HG02970 (cell line): ENCODE measurements around the gene KLF9.

Experiments
- ATAC-seq: cut with Tn5 transposase; IDR thresholded peaks from one replicate; pipeline ENCODE4 v1.9.1; 2021; ENCODE audit warnings: mild to moderate bottlenecking, moderate library complexity, moderate number of reproducible peaks; ENCODE audit not compliant: unreplicated experiment, low FRiP score

KLF9 gene

DNA sequence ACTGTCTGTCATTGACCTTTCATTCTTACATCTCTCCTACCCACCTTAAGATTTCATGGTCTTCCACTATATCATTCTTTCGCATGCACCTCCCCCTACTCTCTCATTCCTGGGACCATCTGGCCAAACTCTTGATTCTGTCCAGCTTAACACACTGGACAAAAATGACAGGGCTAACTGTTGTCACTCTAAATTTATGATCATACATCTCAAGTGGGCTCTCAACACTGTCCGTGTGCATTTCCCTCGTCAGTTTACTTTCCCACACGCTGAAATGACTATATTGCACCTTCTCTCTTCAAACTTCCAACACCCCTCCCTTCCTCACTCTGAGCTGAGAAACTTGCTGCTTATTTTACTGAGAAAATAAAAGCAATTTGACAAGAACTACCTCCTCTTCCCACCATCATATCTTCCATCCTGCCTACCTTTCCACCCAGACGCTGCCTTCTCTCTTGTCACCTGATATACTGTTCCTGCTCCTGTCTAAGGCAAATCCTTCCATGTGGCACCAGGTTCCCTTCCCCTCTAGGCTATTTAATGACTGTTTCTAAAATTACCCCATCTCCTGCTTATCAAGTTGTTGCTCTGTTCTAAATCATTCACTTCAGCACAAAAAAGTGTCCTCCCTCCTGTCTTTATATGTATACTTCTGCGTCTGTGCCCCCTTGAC is 8.1 kb upstream of the KLF9 start:
- no peak for ATAC-seq

DNA sequence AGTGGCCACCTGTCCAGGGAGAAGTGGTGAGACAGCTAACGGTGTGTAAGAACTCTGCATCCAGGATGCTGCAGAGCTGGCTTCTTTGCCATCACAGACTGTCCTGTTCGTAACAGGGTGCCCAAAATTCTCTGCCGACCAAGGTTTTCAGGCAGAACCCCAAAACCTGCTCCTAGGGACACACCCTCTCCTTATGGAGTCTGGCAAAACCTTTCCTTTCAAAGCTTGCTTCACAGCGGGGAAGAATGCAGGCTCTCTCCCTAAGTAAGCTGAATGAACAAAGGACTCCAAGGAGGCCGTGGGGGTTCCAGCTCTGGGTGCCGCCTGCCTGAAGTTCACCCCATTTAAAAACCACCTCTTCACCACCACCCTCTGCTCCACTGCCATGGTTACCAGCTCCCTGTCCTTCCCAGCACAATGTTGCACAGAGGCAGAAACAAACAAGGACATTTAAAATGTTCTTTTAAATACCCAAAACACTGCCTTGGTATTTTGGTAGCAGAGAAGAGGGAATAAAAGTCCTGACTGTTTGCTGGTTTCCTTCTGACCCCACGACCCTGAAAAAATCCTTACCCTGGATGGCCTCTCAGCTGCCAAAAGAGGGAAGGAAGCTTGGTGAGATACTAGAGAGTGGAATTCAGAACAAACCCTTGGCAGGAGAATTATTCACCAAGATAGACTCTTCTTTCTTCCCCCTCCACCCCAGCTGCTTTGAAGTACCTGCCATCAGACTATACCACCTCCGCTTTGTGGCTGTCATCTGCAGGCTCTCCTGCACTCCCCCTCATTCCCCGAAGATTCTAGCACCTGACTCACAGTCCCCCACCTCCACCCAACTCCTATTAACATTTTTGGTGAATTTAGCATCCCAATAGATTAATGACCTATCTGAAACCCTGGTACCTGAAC is 7.1 kb upstream of the KLF9 start:
- no peak for ATAC-seq

- ATAC-seq, result no peak
Measured at GRCh38 chr9:70420441-70421271, 6.2 kb upstream of the KLF9 start.

GRCh38 chr9:70419556-70420440 is 5.3 kb upstream of the KLF9 start:
- ATAC-seq, result peak; percentile 43

DNA sequence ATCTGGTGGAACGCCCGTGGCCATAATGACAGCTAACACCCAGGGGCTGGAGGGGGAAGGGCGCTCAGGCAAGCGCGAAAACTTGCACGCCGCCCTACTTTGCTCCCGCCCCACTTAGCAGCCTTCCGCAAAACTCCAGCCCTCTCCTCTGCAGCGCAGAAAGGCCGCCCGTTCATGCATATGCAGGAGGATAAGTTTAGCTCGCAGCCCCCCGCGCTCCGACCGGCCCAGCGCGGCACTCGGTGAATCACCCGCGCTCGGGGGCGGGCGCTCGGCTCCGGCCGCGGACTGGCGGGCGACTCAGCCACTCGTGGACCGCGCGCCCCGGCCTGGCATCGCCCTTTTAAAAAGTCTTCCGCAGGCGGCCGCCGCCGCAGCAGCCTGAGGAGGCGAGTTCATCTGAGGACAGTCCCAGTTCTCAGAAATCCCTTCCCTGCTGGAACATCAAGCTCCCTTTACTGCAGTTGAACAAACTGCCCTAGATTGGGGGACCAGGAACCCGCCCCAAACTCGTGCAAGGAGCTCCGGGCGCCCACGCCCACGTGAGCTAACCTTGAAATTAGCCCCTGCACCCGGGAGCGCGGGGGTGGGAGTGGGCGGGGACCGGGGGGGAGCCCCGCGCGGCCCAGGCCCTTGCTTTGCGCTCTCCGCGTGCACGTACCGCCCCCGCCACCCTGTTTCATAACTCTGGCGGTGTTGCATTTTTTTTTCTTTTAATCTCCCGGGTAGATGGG is 4.5 kb upstream of the KLF9 start:
- ATAC-seq, result peak; percentile 54

DNA sequence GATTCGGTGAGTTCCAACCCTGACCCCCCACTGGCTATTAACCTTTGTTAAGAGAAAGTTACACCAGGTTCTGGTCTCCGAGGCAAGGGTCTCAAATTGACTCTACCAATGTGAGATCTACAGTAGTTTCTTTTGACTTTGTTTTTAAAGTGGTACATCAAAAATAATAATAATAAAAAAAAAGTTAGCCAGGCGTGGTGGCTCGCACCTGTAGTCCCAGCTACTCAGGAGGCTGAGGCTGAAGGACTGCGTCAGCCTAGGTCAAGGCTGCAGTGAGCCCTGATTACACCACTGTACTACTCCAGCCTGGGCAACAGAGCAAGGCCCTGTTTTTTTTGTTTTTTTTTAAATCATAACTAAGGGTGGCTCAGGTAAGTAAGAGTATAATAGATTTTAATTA is 1.0 kb upstream of the KLF9 start:
- ATAC-seq, result no peak

GRCh38 chr9:70415041-70415440 is 584 bp upstream of the KLF9 start:
- no peak for ATAC-seq

GRCh38 chr9:70413464-70413798 is 1.0 kb downstream of the KLF9 start:
- peak; percentile 18 for ATAC-seq

GRCh38 chr9:70412832-70413463 is 1.5 kb downstream of the KLF9 start:
- no peak for ATAC-seq

DNA sequence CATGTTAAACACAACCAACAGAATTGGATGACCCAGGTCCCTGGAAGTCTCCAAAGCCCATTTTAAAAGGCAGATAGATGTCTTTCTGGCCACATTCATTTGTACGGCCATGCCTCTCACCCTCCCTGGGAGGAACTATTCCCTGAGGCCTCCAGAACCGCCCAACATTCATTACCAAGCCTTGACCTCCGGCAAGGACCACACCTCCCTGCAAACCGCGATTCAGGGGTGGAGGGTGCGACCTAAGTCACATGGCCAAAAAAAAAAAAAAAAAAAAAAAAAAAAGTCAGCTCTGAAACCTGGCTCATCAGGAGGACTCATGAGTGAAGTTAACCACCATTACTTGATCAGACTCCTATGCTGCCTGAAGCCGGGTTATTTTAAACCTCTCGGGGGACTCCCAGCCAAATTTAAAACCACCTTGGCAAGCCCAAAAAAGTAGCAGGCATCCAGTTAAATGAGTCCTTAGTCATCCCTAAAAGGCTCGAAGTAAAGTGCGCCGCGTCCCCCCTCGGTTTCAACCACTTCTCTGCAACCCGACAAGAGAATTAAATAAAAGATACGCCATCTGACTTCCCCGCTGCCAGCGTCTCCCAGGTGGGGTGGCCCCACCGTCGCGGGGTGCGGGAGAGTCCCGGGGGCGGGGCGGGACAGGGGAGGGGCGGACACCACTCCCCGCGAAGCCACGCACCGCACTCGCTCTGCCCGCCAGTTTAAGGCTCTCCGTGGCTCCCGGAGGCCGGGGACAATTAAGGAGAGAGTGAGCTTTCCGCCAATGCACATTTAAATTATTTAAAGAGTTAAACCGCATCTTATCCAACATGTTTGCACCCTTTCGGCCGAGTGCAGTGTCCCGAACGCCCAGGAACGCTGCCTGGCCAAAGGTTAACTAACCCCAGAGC is 2.3 kb downstream of the KLF9 start:
- no peak for ATAC-seq

DNA sequence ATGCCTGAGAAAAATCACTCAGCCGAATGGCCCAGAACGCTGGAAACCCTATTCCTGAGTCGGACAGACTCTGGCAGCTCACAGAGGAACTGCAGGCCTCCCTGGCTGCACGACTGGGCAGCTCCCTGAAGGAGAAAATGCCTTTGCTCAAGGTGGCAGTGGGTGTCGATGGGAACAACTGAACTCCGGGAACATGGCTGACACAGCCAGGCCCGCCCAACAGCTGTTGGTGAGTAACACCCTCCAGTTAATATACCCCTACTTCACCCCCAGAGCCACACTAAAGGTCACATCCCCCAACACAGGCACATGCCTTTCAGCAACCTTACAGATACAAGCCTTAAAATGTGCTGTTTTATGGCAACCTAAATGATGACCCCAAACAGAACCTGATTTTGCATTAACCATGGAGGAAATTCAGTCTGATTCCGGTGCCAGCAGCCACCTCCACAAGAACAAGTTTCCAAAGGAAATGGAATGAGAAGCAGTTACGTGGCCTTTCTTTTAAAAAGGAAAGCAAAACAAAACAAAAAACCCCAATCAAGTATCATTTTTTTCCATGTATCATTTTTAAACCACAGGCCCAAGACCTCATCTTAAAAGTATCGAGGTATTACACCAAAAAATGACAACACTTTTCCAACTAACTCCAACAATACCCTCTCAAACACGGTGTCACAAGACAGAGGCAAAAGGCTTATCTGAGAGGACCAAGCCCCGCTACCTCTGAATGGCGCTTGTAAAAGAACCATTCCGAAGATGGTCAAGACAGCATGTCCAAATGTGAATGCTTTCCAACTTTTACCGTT is 3.1 kb downstream of the KLF9 start:
- no peak for ATAC-seq

- ATAC-seq, result no peak
Measured at GRCh38 chr9:70410368-70410767, 4.1 kb downstream of the KLF9 start.

GRCh38 chr9:70409800-70410199 is 4.7 kb downstream of the KLF9 start:
- ATAC-seq, result no peak

- no peak for ATAC-seq
Measured at GRCh38 chr9:70409280-70409679, 5.2 kb downstream of the KLF9 start.

- ATAC-seq, result no peak
Measured at GRCh38 chr9:70408393-70409040, 5.9 kb downstream of the KLF9 start.

DNA sequence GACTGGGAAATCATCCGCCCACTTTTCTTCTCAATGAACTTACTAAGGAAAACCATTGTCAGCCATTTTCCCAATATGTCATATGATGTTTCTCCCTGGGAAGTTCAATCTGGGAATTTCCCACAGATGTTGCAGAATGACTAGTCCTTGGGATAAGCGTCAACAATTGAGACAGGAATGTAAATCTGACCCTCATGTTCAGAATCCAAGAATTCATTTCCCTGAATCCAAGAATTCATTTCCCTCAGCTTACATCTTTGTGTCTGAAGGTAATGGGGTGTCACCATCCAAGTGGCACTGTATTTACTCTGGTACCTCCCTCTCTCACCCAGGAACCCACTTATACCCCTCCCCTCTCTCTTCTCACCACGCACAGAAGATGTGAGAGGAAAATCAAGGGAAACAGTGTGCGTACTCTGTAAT is 7.4 kb downstream of the KLF9 start:
- no peak for ATAC-seq

DNA sequence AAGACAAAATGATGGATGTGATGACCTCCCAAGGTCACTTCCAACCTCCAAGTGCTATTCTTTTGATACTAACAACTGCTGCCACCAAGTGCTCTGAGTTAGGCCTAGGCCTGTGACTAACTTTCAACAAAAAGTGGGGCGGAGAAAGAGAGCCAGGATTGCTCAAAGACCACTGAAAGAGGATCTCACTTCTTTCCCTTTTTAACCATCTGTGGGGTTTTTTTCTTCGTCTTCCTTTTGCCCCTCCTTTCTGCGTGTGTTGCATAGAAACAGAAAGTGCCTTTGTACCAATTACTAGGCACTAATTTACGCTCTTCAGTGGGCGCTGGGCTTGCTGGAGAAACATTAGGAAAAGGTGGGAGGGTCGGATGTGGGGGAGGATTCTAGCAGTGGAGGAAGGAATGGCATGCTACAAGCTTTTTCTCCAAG is 8.0 kb downstream of the KLF9 start:
- peak; percentile 60 for ATAC-seq
